OCI-LY7 (cell line): ENCODE data around the gene ARHGAP45. TPM values are rescaled to one million over a fixed set of nuclear protein-coding genes. Genes with fewer than 3 reads are reported as not detected.

Source experiments
- BruUV-seq: library from RNA; stranded (reverse); fragments of 400-500 nt; replicated peaks from 2 replicates; lab custom pipeline; 2021; lab: Mats Ljungman, UMichigan
- CTCF ChIA-PET: fragments of 300-600 bp; sonication (Branson Sonifier 250); formaldehyde crosslinking; loops from one replicate; lab custom pipeline; 2022; ENCODE audit warnings: antibody characterized with exemption; ENCODE audit not compliant: unreplicated experiment; lab: Charles Lee
- POLR2A ChIA-PET: fragments of 300-600 bp; sonication (Branson Sonifier 250); formaldehyde crosslinking; loops from one replicate; lab custom pipeline; 2022; ENCODE audit warnings: antibody characterized with exemption; lab: Charles Lee
- DNase-seq: peaks from one replicate; pipeline ENCODE4 v3.0.0-alpha.2; 2015; ENCODE audit warnings: low spot score
- H2AFZ ChIP-seq: fragments of 200-600 bp; sonication (generic), shearing (Covaris generic); 2 replicates; pipeline ENCODE4 v1.6.1; 2014; ENCODE audit warnings: mild to moderate bottlenecking, antibody characterized with exemption, low read length, moderate library complexity
- H3K27ac ChIP-seq: fragments of 200-600 bp; sonication (generic); 2 replicates; pipeline ENCODE4 v1.5.1; 2014; ENCODE audit warnings: mixed run types, low read depth, mild to moderate bottlenecking, moderate library complexity, low read length, inconsistent platforms; ENCODE audit not compliant: poor library complexity, severe bottlenecking
- H3K36me3 ChIP-seq: fragments of 200-600 bp; sonication (generic); 2 replicates; pipeline ENCODE4 v1.6.1; 2014; ENCODE audit warnings: mild to moderate bottlenecking, antibody characterized with exemption, low read length, moderate library complexity, mixed read lengths; ENCODE audit not compliant: insufficient read depth
- H3K4me1 ChIP-seq: fragments of 200-600 bp; sonication (generic); 2 replicates; pipeline ENCODE4 v1.5.1; 2014; ENCODE audit warnings: mild to moderate bottlenecking, low read length; ENCODE audit not compliant: insufficient read depth, poor library complexity, severe bottlenecking
- H3K4me2 ChIP-seq: fragments of 200-600 bp; sonication (generic); 2 replicates; pipeline ENCODE4 v1.6.1; 2014; ENCODE audit warnings: mild to moderate bottlenecking, low read length
- H3K4me3 ChIP-seq: fragments of 200-600 bp; sonication (generic); 2 replicates; pipeline ENCODE4 v1.5.1; 2014; ENCODE audit warnings: mild to moderate bottlenecking, low read depth, low read length; ENCODE audit not compliant: poor library complexity, severe bottlenecking
- H3K79me2 ChIP-seq: fragments of 200-600 bp; sonication (generic); 2 replicates; pipeline ENCODE4 v1.6.1; 2016; ENCODE audit warnings: low read depth, mild to moderate bottlenecking, low read length, moderate library complexity, mixed read lengths; ENCODE audit not compliant: insufficient read depth
- H3K9me2 ChIP-seq: fragments of 200-600 bp; sonication (generic); 2 replicates; pipeline ENCODE4 v1.6.1; 2016; ENCODE audit warnings: mild to moderate bottlenecking, low read length, mixed read lengths; ENCODE audit not compliant: insufficient read depth
- H3K9me3 ChIP-seq: fragments of 200-600 bp; sonication (generic); 2 replicates; pipeline ENCODE4 v1.6.1; 2014; ENCODE audit warnings: mild to moderate bottlenecking, mixed run types, low read length, mixed read lengths
- H4K20me1 ChIP-seq: fragments of 200-600 bp; sonication (generic); 2 replicates; pipeline ENCODE4 v1.6.1; 2014; ENCODE audit warnings: mild to moderate bottlenecking, antibody characterized with exemption, low read length, moderate library complexity, mixed read lengths; ENCODE audit not compliant: insufficient read depth
- CTCF ChIP-seq: fragments of 200-600 bp; sonication (generic); conservative IDR thresholded peaks from 2 replicates; pipeline ENCODE4 v1.5.1; 2014; ENCODE audit warnings: mild to moderate bottlenecking, antibody characterized with exemption, low read length, moderate library complexity, mixed read lengths
- EZH2phosphoT487 ChIP-seq: fragments of 200-600 bp; sonication (generic); IDR thresholded peaks from 2 replicates; pipeline ENCODE4 v1.6.1; 2018; ENCODE audit warnings: low read depth, borderline replicate concordance, mild to moderate bottlenecking, mixed run types, antibody characterized with exemption, low read length, moderate library complexity, mixed read lengths
- intact Hi-C: fragments of 100-400 bp; cut with micrococcal nuclease; formaldehyde crosslinking; loops from one replicate; pipeline ENCODE4 v1.10.0; 2022; ENCODE audit not compliant: unreplicated experiment
- total RNA-seq, 2 experiments: library from RNA; depleted of rRNA in 1 of 2; stranded (reverse); fragments of >200 nt in 1 of 2; shearing (Covaris generic) in 1 of 2; gene quantifications; 2 replicates each; pipeline ENCODE4 v1.2.3, GENCODE V29; 2014 to 2022

Gene ARHGAP45
- total RNA-seq, 2 experiments from 2014 or later = 135 to 143 TPM

GRCh38 chr19:1046836-1047695 lies 19.9 kb upstream of the ARHGAP45 start:
- POLR2A ChIA-PET = interaction anchor here (0.6 kb wide), 1 partner anchor 28 kb away, joined by 3 read pairs; no protein-coding TSS in a partner anchor

GRCh38 chr19:1047696-1048147 lies 19.2 kb upstream of the ARHGAP45 start:
- intact Hi-C loops = no loop called here
- Histone ChIP-seq H4K20me1 (no peaks in the 10 kb centered on the region), H2AFZ (no peak overlapping the region), H3K79me2 (no peaks in the 10 kb centered on the region), H3K27ac (no peak overlapping the region), H3K9me2 (no peaks in the 10 kb centered on the region), H3K4me1 (peaks cover 20% of the 10 kb centered on the region), H3K36me3 (peaks cover 18% of the 10 kb centered on the region; the same call in 1 of the 2 replicates), H3K4me2 (no peak overlapping the region), H3K4me3 (no peak overlapping the region), H3K9me3 (no peaks in the 10 kb centered on the region)
- CTCF ChIA-PET = interaction anchor here (0.8 kb wide), 1 partner anchor 27 kb away, joined by 3 read pairs; no protein-coding TSS in a partner anchor
- POLR2A ChIA-PET = no interaction called here
- no TSS peak for BruUV-seq
- TF ChIP-seq EZH2phosphoT487 (no peak), CTCF (no peak)
- DNase-seq = no peak

More at GRCh38 chr19:1046836-1047695, 19.9 kb upstream of the ARHGAP45 start:
- CTCF ChIA-PET = interaction anchor here (0.8 kb wide), 1 partner anchor 28 kb away, joined by 3 read pairs; no protein-coding TSS in a partner anchor
- no peak overlapping the region for H3K4me3 ChIP-seq
- H3K4me1 ChIP-seq = peaks cover 20% of the 10 kb centered on the region
- H4K20me1 ChIP-seq = no peaks in the 10 kb centered on the region
- peaks cover 18% of the 10 kb centered on the region; the same call in 1 of the 2 replicates for H3K36me3 ChIP-seq
- no peak overlapping the region for H3K27ac ChIP-seq
- DNase-seq = no peak
- intact Hi-C loops = no loop called here
- H2AFZ ChIP-seq = no peak overlapping the region
- H3K9me2 ChIP-seq = no peaks in the 10 kb centered on the region
- TF ChIP-seq CTCF (no peak), EZH2phosphoT487 (no peak)
- no peak overlapping the region for H3K4me2 ChIP-seq
- no peaks in the 10 kb centered on the region for H3K79me2 ChIP-seq
- BruUV-seq = no TSS peak
- H3K9me3 ChIP-seq = no peaks in the 10 kb centered on the region

GRCh38 chr19:1049106-1049505 lies 17.9 kb upstream of the ARHGAP45 start:
- H3K79me2 ChIP-seq = no peaks in the 10 kb centered on the region
- H3K4me3 ChIP-seq = no peak overlapping the region
- DNase-seq = no peak
- peaks cover 20% of the 10 kb centered on the region for H3K4me1 ChIP-seq
- no TSS peak for BruUV-seq
- no peak overlapping the region for H2AFZ ChIP-seq
- H3K27ac ChIP-seq = no peak overlapping the region
- H3K9me2 ChIP-seq = no peaks in the 10 kb centered on the region
- ChIA-PET CTCF (no interaction called here), POLR2A (no interaction called here)
- no peaks in the 10 kb centered on the region for H4K20me1 ChIP-seq
- intact Hi-C loops = no loop called here
- no peak overlapping the region for H3K4me2 ChIP-seq
- peaks cover 23% of the 10 kb centered on the region; the same call in 1 of the 2 replicates for H3K36me3 ChIP-seq
- H3K9me3 ChIP-seq = no peaks in the 10 kb centered on the region
- TF ChIP-seq CTCF = no peak
- no peak for TF ChIP-seq EZH2phosphoT487
